AG09319 (cell line): ENCODE data around the gene SCAPER.

ENCODE experiments used
- DNase-seq: peaks from one replicate; pipeline ENCODE4 v3.0.0-alpha.2; 2010; ENCODE audit warnings: low read depth; ENCODE audit errors: extremely low read depth
- TF ChIP-seq, protein P1 (sequence below): IDR thresholded peaks from 2 replicates; pipeline ENCODE4 v1.5.1; 2011; ENCODE audit warnings: low read depth, mild to moderate bottlenecking, inconsistent platforms, low read length, moderate library complexity

Gene SCAPER

DNA sequence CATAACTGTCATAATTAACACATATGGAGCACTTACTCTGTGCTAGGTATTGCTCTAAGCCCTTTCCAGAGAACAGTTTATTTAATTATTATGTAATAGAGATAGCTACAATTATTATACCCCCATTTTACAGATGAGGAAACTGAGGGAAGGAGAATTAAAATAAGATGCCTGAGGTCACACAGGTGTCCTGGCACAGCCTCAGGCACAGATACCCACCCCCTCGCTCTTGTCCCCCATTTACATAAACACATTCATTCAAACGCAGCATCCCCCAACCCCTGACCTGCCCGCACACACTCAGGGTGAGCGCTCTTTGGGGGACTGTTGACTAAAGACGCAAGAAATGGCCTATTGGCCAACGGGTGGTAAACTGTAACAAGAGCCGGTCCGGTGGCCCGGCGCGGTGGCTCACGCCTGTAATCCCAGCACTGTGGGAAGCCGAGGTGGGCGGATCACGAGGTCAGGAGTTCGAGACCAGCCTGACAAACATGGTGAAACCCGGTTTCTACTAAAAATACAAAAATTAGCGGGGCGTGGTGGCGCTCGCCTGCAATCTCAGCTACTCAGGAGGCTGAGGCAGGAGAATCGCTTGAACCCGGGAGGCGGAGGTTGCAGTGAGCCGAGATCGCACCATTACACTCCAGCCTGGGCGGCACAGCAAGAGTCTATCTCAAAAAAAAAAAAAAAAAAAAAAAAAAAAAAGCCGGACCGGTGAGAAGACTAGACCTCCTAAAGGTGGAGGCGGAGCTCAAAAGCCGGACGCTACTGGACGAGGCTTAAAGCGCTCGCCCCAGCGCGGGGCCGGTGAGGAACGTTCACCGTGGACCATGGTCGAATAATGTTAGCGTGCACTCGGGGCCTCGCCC is 570.5 kb downstream of the SCAPER start:
- TF ChIP-seq, protein P1, sequence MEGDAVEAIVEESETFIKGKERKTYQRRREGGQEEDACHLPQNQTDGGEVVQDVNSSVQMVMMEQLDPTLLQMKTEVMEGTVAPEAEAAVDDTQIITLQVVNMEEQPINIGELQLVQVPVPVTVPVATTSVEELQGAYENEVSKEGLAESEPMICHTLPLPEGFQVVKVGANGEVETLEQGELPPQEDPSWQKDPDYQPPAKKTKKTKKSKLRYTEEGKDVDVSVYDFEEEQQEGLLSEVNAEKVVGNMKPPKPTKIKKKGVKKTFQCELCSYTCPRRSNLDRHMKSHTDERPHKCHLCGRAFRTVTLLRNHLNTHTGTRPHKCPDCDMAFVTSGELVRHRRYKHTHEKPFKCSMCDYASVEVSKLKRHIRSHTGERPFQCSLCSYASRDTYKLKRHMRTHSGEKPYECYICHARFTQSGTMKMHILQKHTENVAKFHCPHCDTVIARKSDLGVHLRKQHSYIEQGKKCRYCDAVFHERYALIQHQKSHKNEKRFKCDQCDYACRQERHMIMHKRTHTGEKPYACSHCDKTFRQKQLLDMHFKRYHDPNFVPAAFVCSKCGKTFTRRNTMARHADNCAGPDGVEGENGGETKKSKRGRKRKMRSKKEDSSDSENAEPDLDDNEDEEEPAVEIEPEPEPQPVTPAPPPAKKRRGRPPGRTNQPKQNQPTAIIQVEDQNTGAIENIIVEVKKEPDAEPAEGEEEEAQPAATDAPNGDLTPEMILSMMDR = no peak

DNA sequence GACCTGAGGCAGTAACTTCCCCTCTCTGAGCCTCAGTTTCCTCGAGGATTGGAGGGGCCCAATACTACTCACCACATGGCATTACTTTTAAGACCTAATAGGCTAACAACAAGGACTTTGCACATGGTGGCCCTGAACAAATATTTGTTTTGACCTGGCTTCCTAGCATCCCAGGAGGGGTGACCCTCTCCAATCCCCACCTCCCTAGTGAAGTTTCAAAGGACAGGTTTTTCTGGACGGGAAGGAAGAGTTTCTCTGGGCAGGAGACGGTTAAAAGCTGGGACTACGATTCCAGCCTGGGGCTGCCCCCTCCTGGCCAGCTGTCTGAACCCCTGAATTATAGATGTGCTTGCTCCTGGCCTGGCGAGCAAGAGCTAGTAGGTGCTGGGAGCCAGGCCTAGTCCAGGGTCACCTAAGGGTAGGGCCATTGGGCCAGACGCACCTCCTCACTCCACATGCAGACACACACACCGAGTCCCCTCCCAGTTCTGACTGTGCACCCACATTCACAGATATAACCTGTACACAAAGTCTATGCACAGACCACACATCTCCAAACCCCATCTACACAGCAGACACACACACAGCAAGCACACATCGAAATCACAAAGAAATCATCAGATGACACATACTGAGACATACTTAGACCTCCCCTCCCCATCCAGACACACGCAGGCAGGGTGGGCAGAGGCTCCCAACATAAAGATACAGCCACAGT is 571.3 kb downstream of the SCAPER start:
- DNase-seq = no peak

More for the DNA sequence above, 570.5 kb downstream of the SCAPER start:
- no peak for DNase-seq

DNA sequence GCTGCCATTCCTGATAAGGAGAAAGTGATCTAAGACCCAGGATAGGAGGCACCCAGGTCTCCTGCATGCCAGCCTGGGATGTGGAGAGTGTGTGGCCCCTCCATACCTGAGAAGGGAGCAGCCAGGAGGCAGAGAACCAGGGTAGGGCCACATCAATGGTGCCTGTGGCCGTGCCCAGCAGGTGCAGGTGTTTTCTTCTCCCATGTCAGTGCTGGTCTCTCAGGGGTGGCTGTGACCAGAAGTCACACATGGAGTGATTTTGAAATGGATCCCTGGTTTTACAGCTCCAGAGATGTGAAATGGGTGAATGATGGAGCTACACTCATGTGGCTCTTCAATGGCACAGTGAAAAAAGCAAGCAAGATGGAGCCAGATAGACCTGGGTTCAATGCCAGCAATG is 571.8 kb downstream of the SCAPER start:
- TF ChIP-seq, protein P1 = no peak
- no peak for DNase-seq

More for the DNA sequence above, 571.3 kb downstream of the SCAPER start:
- TF ChIP-seq, protein P1 = peak; percentile 21

DNA sequence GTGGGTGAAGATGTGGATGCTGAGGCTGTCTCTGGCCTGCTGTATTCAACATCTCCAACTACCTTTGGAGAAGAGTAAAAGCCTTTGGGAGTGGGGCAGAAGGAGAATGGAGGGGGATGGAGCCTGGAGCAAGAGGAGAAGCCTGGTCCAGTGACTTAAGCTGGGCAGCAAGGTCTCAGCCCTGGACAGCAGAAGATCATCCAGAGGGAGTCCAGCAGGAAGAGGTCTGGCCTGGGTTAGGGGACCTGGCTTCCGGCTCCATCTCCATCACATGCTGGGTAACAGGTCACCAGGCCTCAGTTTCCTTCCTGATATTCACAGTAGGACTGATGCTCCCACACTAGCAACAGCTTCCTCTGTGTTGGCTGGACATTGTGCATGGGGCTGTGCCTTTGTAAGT is 572.3 kb downstream of the SCAPER start:
- TF ChIP-seq, protein P1 = no peak
- DNase-seq = no peak

DNA sequence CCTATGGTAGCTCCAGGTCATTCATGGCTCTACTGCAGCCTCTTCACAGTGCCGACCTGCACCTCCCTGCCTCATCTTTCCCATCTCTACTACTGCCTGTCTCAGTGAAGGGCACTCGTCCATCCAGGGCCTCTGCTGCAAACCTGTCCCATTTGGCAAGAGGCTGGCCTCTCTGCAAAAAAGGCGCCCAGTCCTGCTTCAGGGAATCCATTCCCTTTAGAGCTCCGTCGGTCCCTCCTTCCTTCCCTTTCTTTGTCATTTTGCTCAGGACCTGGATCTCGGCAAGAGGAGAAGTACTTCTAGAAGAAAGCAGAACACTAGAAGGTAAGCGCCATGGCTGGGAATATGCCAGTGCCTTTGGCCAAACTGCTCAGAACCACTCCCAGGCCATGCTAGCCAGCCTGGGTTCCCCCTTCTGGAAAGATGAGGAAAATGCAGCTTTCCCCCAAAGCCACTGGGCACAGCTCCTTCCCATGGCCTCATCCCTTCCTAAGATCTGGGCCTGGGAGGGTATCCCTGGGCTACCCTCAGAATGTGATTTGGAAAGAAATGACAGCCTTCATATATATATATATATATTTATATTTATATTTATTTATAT is 575.0 kb downstream of the SCAPER start:
- peak; percentile 25 for DNase-seq
- TF ChIP-seq, protein P1 = peak; percentile 64

DNA sequence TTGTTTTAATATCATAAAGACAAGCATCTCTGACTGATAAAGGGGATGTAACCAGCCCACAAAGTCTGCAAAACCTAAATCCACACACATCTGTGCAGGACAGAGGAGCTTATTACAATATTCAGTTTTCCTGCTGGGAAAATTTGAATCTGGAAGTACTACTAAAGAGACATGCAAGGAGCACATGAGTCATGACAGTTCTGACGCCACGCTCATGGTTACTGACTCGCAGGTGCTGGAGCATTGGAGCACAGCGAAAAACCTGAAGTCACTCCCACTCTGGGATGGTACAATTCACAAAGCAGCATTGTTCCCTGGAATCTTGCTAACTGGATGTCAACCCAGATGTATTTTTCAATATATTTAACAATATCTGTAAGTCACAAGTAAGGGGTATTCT is 576.2 kb downstream of the SCAPER start:
- no peak for DNase-seq
- TF ChIP-seq, protein P1 = no peak
